HepG2 (cell line): ENCODE measurements around the gene STUB1. TPM values are rescaled to one million over a fixed set of nuclear protein-coding genes. Genes with fewer than 3 reads are reported as not detected.
A peak's percentile ranks its signal among the peaks of the same experiment; 100 is the strongest.

Experiments used
- BHLHE40 ChIP-seq: IDR thresholded peaks from 2 replicates; pipeline ENCODE4 v1.6.1; 2011; ENCODE audit warnings: low read length, improper control_type of control experiment
- BRF2 ChIP-seq: sonication (generic); formaldehyde crosslinking; IDR thresholded peaks from 2 replicates; pipeline ENCODE4 v1.8.1; 2022; ENCODE audit warnings: mild to moderate bottlenecking, missing genetic modification reagents
- CHCHD3 ChIP-seq: sonication (generic); formaldehyde crosslinking; IDR thresholded peaks from 2 replicates; pipeline ENCODE4 v1.8.0; 2022; ENCODE audit warnings: mild to moderate bottlenecking, missing genetic modification reagents, moderate library complexity
- ETV5 ChIP-seq: IDR thresholded peaks from 2 replicates; pipeline ENCODE4 v1.6.1; 2018; ENCODE audit warnings: missing biosample characterization, missing genetic modification reagents, inconsistent platforms, borderline replicate concordance
- ETV6 ChIP-seq: sonication (generic); formaldehyde crosslinking; conservative IDR thresholded peaks from 2 replicates; pipeline ENCODE4 v1.4.0; 2020; ENCODE audit warnings: missing genetic modification reagents
- FOXK1 ChIP-seq: sonication (generic); formaldehyde crosslinking; IDR thresholded peaks from 2 replicates; pipeline ENCODE4 v1.4.0; 2020; ENCODE audit warnings: low read depth, missing genetic modification reagents, borderline replicate concordance
- GABPA ChIP-seq, 2 experiments: IDR thresholded peaks; 2 replicates each; pipeline ENCODE4 v1.6.1; 2011 to 2016; ENCODE audit warnings: low read depth in 2 of 2, low read length in 1 of 2, missing biosample characterization in 1 of 2, missing genetic modification characterization in 1 of 2
- HNRNPK ChIP-seq: fragments of 200-400 bp; formaldehyde crosslinking; IDR thresholded peaks from 2 replicates; pipeline ENCODE4 v1.6.1; 2018; ENCODE audit warnings: low read length, low read depth, moderate library complexity, mild to moderate bottlenecking; ENCODE audit not compliant: poor library complexity, severe bottlenecking
- MXD1 ChIP-seq: sonication (generic); formaldehyde crosslinking; IDR thresholded peaks from 2 replicates; pipeline ENCODE4 v1.4.0; 2020; ENCODE audit warnings: mild to moderate bottlenecking, missing genetic modification reagents
- NCOA1 ChIP-seq: sonication (generic); formaldehyde crosslinking; IDR thresholded peaks from 2 replicates; pipeline ENCODE4 v1.9.0; 2021; ENCODE audit warnings: missing genetic modification reagents
- NPAS2 ChIP-seq: sonication (generic); formaldehyde crosslinking; IDR thresholded peaks from 2 replicates; pipeline ENCODE4 v1.8.0; 2022; ENCODE audit warnings: mild to moderate bottlenecking, missing genetic modification reagents, borderline replicate concordance
- POLR2AphosphoS2 ChIP-seq: IDR thresholded peaks from 2 replicates; pipeline ENCODE4 v1.6.1; 2011; ENCODE audit warnings: low read depth, low read length, improper control_type of control experiment
- SMAD9 ChIP-seq: sonication (generic); formaldehyde crosslinking; IDR thresholded peaks from 2 replicates; pipeline ENCODE4 v1.5.1; 2020; ENCODE audit warnings: mild to moderate bottlenecking, missing genetic modification reagents
- ZMYM2 ChIP-seq: sonication (generic); formaldehyde crosslinking; IDR thresholded peaks from 2 replicates; pipeline ENCODE4 v1.8.0; 2022; ENCODE audit warnings: mild to moderate bottlenecking, missing genetic modification reagents
- ZNF101 ChIP-seq: sonication (generic); formaldehyde crosslinking; IDR thresholded peaks from 2 replicates; pipeline ENCODE4 v1.4.0; 2020; ENCODE audit warnings: mild to moderate bottlenecking, low read depth, missing genetic modification reagents, borderline replicate concordance
- ZNF407 ChIP-seq: sonication (generic); formaldehyde crosslinking; IDR thresholded peaks from one replicate; pipeline ENCODE4 v1.5.1; 2020; ENCODE audit warnings: mild to moderate bottlenecking, missing genetic modification reagents; ENCODE audit errors: not compliant biosample characterization
- ZNF713 ChIP-seq: sonication (generic); formaldehyde crosslinking; IDR thresholded peaks from 2 replicates; pipeline ENCODE4 v1.4.0; 2020; ENCODE audit warnings: mild to moderate bottlenecking, missing genetic modification reagents
- ZNF746 ChIP-seq: sonication (generic); formaldehyde crosslinking; IDR thresholded peaks from 2 replicates; pipeline ENCODE4 v1.8.0; 2022; ENCODE audit warnings: mild to moderate bottlenecking, missing genetic modification reagents
- ZSCAN20 ChIP-seq: sonication (generic); formaldehyde crosslinking; IDR thresholded peaks from 2 replicates; pipeline ENCODE4 v1.4.0; 2020; ENCODE audit warnings: missing genetic modification reagents, mild to moderate bottlenecking, borderline replicate concordance
- polyA plus RNA-seq, 8 experiments: library from polyadenylated mRNA; depleted of rRNA in 3 of 8; stranded (reverse) in 7 of 8; unstranded in 1 of 8; fragments of >200 nt; fragmentation: Illumina TruSeq in 4 of 8; extraction: Trizol in 4 of 8; gene quantifications; 2 replicates each; pipeline versions ENCODE4 v1.2.1 to v1.2.3, GENCODE V29; 2011 to 2016; ENCODE audit warnings: low read depth in 4 of 8, missing spikeins in 1 of 8, mixed read lengths in 1 of 8; ENCODE audit not compliant: insufficient read depth in 1 of 8
- total RNA-seq, 5 experiments: library from RNA; depleted of rRNA; stranded (reverse); fragments of >200 nt; fragmentation: Illumina TruSeq; extraction: Trizol; gene quantifications; 2 replicates each; pipeline ENCODE4 v1.2.3, GENCODE V29; 2016; ENCODE audit warnings: low read depth in 1 of 5

The STUB1 gene
- total and polyA plus RNA-seq, 2 of the 13 experiments (the other 11 are each of a cell fraction or from before 2014, with no cell fraction given) = 52.9 to 78.2 TPM

GRCh38 chr16:641326-642188 lies 38.7 kb upstream of the STUB1 start, which contains the start of gene MCRIP2 (continued):
- TF ChIP-seq ZNF407 (CRISPR knock-in tag) (no peak), ZMYM2 (CRISPR knock-in tag) (no peak), ETV5 (CRISPR knock-in tag) (no peak; the same call in 1 of the 2 replicates), ETV6 (no peak), GABPA (IDR thresholded peaks at IDR 0.05; ENCODE audit: low read depth, low read length) (no peak), GABPA (CRISPR knock-in tag; IDR thresholded peaks at IDR 0.05; ENCODE audit: low read depth) (no peak), ZNF101 (CRISPR knock-in tag) (no peak), SMAD9 (CRISPR knock-in tag) (no peak), MXD1 (CRISPR knock-in tag) (peak; percentile 44; the same call in 1 of the 2 replicates), HNRNPK (no peak), ZNF746 (CRISPR knock-in tag) (0 out of 2 replicates have a peak, but pooled peaks have one; percentile 6), NCOA1 (CRISPR knock-in tag) (no peak), FOXK1 (CRISPR knock-in tag) (0 out of 2 replicates have a peak, but pooled peaks have one; percentile 33), CHCHD3 (CRISPR knock-in tag) (no peak), ZNF713 (CRISPR knock-in tag) (peak; percentile 54; the same call in 1 of the 2 replicates), NPAS2 (CRISPR knock-in tag) (no peak), POLR2AphosphoS2 (no peak), BRF2 (CRISPR knock-in tag) (0 out of 2 replicates have a peak, but pooled peaks have one; percentile 18), BHLHE40 (no peak; the same call in 1 of the 2 replicates), ZSCAN20 (CRISPR knock-in tag) (no peak)
